ENCODE data around the gene COQ8B. TPM values are rescaled to one million over a fixed set of nuclear protein-coding genes. Genes with fewer than 3 reads are reported as not detected.
A peak's percentile ranks its signal among the peaks of the same experiment; 100 is the strongest.

The COQ8B gene
- total RNA-seq, 1 experiment from 2014 or later, result 62.9 TPM

DNA sequence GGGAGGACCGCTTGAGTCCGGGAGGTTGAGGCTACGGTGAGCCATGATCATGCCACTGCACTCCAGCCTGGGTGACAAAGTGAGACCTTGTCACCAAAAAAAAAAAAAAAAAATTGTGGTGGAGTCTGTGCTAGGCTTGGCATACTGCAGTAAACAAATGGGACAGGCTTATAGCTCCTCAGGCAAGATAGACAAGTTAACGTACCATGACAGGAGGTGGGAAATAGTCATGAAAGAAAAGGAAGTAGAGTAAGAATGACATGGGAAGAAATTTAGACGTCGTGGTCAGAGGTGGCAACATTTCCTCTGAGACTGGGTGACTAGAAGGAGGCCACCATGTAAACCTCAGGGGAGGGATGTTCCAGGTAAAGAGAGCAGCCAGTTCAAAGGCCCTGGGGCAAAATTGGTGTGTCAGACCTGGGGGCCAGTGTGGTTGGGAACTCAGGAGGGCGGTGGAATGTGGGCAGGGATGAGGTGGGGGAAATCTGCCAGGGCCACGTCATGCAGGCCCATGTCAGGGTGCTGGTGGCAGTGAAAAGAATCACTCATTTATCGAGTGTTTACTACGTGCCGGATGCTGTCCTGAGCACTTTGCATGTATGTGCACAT is 39.9 kb upstream of the COQ8B start:
- no peak for DNase-seq (ENCODE audit: low spot score)
- Mint-ChIP-seq H3K27ac (peak overlapping the region; percentile 85), H3K27me3 (ENCODE audit: low read depth) (no peaks in the 10 kb centered on the region), H3K4me3 (peak overlapping the region; percentile 14), H3K9me3 (no peaks in the 10 kb centered on the region), H3K4me1 (peaks cover 29% of the 10 kb centered on the region), H3K36me3 (peaks cover 79% of the 10 kb centered on the region)
- TF ChIP-seq, protein P1, sequence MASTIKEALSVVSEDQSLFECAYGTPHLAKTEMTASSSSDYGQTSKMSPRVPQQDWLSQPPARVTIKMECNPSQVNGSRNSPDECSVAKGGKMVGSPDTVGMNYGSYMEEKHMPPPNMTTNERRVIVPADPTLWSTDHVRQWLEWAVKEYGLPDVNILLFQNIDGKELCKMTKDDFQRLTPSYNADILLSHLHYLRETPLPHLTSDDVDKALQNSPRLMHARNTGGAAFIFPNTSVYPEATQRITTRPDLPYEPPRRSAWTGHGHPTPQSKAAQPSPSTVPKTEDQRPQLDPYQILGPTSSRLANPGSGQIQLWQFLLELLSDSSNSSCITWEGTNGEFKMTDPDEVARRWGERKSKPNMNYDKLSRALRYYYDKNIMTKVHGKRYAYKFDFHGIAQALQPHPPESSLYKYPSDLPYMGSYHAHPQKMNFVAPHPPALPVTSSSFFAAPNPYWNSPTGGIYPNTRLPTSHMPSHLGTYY (CRISPR knock-in tag; IDR thresholded peaks at IDR 0.05), result peak; percentile 9; the same call in 1 of the 2 replicates
- TF ChIP-seq, protein P2, sequence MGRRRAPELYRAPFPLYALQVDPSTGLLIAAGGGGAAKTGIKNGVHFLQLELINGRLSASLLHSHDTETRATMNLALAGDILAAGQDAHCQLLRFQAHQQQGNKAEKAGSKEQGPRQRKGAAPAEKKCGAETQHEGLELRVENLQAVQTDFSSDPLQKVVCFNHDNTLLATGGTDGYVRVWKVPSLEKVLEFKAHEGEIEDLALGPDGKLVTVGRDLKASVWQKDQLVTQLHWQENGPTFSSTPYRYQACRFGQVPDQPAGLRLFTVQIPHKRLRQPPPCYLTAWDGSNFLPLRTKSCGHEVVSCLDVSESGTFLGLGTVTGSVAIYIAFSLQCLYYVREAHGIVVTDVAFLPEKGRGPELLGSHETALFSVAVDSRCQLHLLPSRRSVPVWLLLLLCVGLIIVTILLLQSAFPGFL (CRISPR knock-in tag; IDR thresholded peaks at IDR 0.05; ENCODE audit: borderline replicate concordance), result no peak
- no peak for TF ChIP-seq TCF7 (CRISPR knock-in tag; IDR thresholded peaks at IDR 0.05; ENCODE audit: low read depth)
- TF ChIP-seq, protein P3, sequence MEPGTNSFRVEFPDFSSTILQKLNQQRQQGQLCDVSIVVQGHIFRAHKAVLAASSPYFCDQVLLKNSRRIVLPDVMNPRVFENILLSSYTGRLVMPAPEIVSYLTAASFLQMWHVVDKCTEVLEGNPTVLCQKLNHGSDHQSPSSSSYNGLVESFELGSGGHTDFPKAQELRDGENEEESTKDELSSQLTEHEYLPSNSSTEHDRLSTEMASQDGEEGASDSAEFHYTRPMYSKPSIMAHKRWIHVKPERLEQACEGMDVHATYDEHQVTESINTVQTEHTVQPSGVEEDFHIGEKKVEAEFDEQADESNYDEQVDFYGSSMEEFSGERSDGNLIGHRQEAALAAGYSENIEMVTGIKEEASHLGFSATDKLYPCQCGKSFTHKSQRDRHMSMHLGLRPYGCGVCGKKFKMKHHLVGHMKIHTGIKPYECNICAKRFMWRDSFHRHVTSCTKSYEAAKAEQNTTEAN (CRISPR knock-in tag; IDR thresholded peaks at IDR 0.05), result no peak
- CTCF ChIA-PET, result interaction anchor here (1.1 to 2.3 kb wide), 4 partner anchors 21 to 54 kb away, joined by 3 to 7 read pairs (median 4); partner anchors contain the start of genes EGLN2 and RAB4B
- ATAC-seq, result no peak
- POLR2A ChIA-PET, result interaction anchor here (0.7 kb wide), 1 partner anchor 16 kb away, joined by 5 read pairs; no protein-coding TSS in a partner anchor

DNA sequence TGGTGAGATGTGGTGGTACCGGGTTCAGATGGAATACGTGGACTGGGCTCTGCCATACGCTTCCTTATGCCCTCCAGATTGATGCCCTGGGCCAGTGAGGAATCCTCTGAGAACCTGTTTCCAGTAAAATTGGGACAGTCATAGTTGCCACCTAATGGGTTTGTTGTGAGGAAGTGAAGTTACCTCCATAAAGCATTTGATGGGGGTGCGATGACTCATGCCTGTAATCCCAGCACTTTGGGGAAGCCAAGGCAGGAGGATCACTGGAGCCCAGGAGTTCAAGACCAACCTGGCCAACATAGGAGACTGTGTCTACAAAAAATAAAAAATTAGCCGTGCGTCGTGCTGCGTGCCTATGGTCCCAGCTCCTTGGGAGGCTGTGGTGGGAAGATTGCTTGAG is 39.1 kb upstream of the COQ8B start:
- TF ChIP-seq, protein P1 (CRISPR knock-in tag; IDR thresholded peaks at IDR 0.05), result no peak
- TF ChIP-seq ZNF219 (CRISPR knock-in tag; IDR thresholded peaks at IDR 0.05; ENCODE audit: borderline replicate concordance) (no peak), MXD4 (CRISPR knock-in tag; IDR thresholded peaks at IDR 0.05; ENCODE audit: borderline replicate concordance) (no peak), ELF4 (CRISPR knock-in tag; IDR thresholded peaks at IDR 0.05; ENCODE audit: low read depth) (no peak), FOXK1 (CRISPR knock-in tag; IDR thresholded peaks at IDR 0.05) (no peak), JAZF1 (CRISPR knock-in tag; IDR thresholded peaks at IDR 0.05) (no peak)
- TF ChIP-seq, protein P4, sequence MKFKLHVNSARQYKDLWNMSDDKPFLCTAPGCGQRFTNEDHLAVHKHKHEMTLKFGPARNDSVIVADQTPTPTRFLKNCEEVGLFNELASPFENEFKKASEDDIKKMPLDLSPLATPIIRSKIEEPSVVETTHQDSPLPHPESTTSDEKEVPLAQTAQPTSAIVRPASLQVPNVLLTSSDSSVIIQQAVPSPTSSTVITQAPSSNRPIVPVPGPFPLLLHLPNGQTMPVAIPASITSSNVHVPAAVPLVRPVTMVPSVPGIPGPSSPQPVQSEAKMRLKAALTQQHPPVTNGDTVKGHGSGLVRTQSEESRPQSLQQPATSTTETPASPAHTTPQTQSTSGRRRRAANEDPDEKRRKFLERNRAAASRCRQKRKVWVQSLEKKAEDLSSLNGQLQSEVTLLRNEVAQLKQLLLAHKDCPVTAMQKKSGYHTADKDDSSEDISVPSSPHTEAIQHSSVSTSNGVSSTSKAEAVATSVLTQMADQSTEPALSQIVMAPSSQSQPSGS (CRISPR knock-in tag; IDR thresholded peaks at IDR 0.05; ENCODE audit: borderline replicate concordance, low read depth), result no peak
- TF ChIP-seq, protein P3 (CRISPR knock-in tag; IDR thresholded peaks at IDR 0.05), result no peak
- TF ChIP-seq, protein P5, sequence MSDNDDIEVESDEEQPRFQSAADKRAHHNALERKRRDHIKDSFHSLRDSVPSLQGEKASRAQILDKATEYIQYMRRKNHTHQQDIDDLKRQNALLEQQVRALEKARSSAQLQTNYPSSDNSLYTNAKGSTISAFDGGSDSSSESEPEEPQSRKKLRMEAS (CRISPR knock-in tag; IDR thresholded peaks at IDR 0.05), result no peak
- H3K4me3 Mint-ChIP-seq, result no peak overlapping the region
- DNase-seq (ENCODE audit: low spot score) (no peak), ATAC-seq (no peak)
- H3K27me3 Mint-ChIP-seq (ENCODE audit: low read depth), result no peaks in the 10 kb centered on the region
- peaks cover 29% of the 10 kb centered on the region for H3K4me1 Mint-ChIP-seq
- peaks cover 77% of the 10 kb centered on the region for H3K36me3 Mint-ChIP-seq
- no peaks in the 10 kb centered on the region for H3K9me3 Mint-ChIP-seq
- ChIA-PET CTCF (interaction anchor here (1.1 to 1.5 kb wide), 2 partner anchors 22 to 53 kb away, joined by 3 to 6 read pairs; partner anchors contain the start of gene RAB4B), POLR2A (interaction anchor here (0.7 to 1.0 kb wide), 2 partner anchors 16 to 23 kb away, joined by 5 read pairs; partner anchors contain the start of gene RAB4B)
- H3K27ac Mint-ChIP-seq, result peak overlapping the region; percentile 86

Measured in WTC11 (cell line).